DND-41 (cell line): ENCODE results near the gene TCEAL4.

Source experiments
- EZH2 ChIP-seq: IDR thresholded peaks from 3 replicates; pipeline ENCODE4 v1.6.1; 2012; ENCODE audit warnings: borderline replicate concordance, low read depth, mild to moderate bottlenecking, moderate library complexity, low read length, inconsistent platforms; ENCODE audit not compliant: severe bottlenecking
- TF ChIP-seq, protein P1 (sequence below): IDR thresholded peaks from 2 replicates; pipeline ENCODE4 v1.5.1; 2012; ENCODE audit warnings: borderline replicate concordance, low read length, moderate library complexity, mild to moderate bottlenecking; ENCODE audit not compliant: poor library complexity, severe bottlenecking; ENCODE audit errors: extremely low read depth

- TF ChIP-seq EZH2, result no peak
- TF ChIP-seq, protein P1, sequence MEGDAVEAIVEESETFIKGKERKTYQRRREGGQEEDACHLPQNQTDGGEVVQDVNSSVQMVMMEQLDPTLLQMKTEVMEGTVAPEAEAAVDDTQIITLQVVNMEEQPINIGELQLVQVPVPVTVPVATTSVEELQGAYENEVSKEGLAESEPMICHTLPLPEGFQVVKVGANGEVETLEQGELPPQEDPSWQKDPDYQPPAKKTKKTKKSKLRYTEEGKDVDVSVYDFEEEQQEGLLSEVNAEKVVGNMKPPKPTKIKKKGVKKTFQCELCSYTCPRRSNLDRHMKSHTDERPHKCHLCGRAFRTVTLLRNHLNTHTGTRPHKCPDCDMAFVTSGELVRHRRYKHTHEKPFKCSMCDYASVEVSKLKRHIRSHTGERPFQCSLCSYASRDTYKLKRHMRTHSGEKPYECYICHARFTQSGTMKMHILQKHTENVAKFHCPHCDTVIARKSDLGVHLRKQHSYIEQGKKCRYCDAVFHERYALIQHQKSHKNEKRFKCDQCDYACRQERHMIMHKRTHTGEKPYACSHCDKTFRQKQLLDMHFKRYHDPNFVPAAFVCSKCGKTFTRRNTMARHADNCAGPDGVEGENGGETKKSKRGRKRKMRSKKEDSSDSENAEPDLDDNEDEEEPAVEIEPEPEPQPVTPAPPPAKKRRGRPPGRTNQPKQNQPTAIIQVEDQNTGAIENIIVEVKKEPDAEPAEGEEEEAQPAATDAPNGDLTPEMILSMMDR, result no peak
Observed at GRCh38 chrX:103615781-103616371, 30.6 kb downstream of the TCEAL4 start.
